Femur (tissue), 1 donor: ENCODE measurements around the gene RFXAP.

ENCODE experiments used
- DNase-seq: peaks from one replicate; pipeline ENCODE4 v3.0.0-alpha.2; 2017

The RFXAP gene

GRCh38 chr13:36870050-36870692, 51.1 kb downstream of the RFXAP start:
- no peak for DNase-seq

GRCh38 chr13:36872621-36873020, 53.6 kb downstream of the RFXAP start:
- no peak for DNase-seq

GRCh38 chr13:36875431-36875830, 56.4 kb downstream of the RFXAP start:
- no peak for DNase-seq

- no peak for DNase-seq
Measured at GRCh38 chr13:36875961-36876360, 56.9 kb downstream of the RFXAP start.
